ENCODE results near the gene NUAK2.

DNA sequence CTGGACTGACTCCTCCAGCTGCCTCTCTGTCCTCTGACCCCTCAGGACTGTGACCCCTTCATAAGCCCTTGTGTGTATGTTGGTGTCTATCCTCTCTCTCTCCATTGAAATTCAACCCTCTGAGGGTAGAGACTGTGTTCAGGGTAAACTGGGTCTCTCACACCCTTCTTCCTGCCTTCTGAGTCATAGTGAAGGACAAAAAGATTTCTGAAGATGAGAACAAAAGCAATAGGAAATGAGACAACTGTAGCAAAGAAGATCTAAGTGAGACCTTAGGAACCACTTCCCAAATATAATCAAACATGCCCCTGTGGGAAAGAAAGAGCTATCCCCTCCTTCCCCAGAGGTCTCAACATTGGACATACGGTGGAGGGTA, 16.9 kb downstream of the NUAK2 start:
- TF ChIP-seq, protein P1, sequence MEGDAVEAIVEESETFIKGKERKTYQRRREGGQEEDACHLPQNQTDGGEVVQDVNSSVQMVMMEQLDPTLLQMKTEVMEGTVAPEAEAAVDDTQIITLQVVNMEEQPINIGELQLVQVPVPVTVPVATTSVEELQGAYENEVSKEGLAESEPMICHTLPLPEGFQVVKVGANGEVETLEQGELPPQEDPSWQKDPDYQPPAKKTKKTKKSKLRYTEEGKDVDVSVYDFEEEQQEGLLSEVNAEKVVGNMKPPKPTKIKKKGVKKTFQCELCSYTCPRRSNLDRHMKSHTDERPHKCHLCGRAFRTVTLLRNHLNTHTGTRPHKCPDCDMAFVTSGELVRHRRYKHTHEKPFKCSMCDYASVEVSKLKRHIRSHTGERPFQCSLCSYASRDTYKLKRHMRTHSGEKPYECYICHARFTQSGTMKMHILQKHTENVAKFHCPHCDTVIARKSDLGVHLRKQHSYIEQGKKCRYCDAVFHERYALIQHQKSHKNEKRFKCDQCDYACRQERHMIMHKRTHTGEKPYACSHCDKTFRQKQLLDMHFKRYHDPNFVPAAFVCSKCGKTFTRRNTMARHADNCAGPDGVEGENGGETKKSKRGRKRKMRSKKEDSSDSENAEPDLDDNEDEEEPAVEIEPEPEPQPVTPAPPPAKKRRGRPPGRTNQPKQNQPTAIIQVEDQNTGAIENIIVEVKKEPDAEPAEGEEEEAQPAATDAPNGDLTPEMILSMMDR (IDR thresholded peaks at IDR 0.05), result no peak
- no peak for TF ChIP-seq POLR2A (IDR thresholded peaks at IDR 0.05)

Data from body of pancreas (tissue), 4 donors.